GM19397 (cell line): ENCODE measurements around the gene LRPPRC.

ENCODE experiments used
- ATAC-seq: cut with Tn5 transposase; IDR thresholded peaks from one replicate; pipeline ENCODE4 v1.9.1; 2021; ENCODE audit warnings: mild to moderate bottlenecking, moderate library complexity; ENCODE audit not compliant: unreplicated experiment

LRPPRC gene

GRCh38 chr2:43872151-43872550 lies 123.6 kb downstream of the LRPPRC start:
- no peak for ATAC-seq

DNA sequence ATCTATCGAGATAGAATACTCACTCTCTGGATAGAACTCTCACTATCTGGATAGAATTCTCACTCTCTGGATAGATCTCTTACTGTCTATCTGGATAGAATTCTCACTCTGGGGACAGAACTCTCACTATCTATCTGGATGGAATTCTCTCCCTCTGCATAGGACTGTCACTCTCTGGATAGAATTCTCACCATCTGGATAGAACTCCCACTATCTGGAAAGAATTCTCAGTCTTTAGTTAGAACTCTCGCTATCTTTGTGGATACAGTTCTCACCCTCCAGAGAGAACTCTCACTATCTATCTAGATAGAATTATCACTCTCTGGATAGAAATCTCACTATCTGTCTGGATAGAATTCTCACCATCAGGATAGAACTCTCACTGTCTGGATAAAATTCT lies 140.5 kb downstream of the LRPPRC start:
- ATAC-seq, result no peak

DNA sequence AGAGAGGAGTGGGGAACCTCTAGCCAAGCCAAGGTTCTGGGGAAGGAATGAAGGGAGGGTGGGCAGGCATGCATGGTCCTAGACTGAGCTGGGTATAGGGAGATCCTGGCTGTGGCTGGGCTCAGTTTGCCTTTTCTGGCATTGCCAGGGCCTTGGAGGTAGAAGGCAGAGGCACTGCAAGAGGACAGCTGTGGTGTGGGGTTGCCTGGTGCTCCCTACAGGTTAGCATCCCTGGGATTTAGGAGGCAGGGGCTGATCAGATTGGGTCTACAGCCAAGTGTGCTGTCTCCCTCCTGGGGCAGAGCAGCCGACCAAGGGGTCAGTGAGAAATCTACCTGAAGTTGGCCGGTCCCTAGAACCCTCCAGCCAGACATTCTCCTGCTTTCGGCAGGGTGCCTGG lies 141.1 kb downstream of the LRPPRC start:
- no peak for ATAC-seq

GRCh38 chr2:43853141-43854081 lies 142.4 kb downstream of the LRPPRC start:
- ATAC-seq, result no peak

DNA sequence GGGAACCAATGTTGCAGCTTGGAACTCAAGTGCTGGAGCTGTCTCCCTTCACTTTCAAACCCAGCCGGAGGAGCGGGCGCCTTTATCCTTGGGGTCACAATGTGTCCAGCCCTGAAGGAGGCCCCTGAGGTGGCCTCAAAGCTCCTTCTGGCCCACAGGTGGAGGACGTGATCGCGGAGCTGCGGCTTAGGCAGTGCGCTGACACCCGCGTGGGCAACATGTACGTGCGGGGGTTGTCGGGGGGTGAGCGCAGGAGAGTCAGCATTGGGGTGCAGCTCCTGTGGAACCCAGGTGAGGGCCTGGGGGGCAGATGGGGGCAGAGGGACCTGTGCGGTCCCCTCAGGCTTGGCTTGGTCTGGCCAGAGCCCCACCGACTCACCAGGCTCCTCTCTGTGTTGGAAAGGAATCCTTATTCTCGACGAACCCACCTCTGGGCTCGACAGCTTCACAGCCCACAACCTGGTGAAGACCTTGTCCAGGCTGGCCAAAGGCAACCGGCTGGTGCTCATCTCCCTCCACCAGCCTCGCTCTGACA lies 143.5 kb downstream of the LRPPRC start:
- ATAC-seq, result no peak

DNA sequence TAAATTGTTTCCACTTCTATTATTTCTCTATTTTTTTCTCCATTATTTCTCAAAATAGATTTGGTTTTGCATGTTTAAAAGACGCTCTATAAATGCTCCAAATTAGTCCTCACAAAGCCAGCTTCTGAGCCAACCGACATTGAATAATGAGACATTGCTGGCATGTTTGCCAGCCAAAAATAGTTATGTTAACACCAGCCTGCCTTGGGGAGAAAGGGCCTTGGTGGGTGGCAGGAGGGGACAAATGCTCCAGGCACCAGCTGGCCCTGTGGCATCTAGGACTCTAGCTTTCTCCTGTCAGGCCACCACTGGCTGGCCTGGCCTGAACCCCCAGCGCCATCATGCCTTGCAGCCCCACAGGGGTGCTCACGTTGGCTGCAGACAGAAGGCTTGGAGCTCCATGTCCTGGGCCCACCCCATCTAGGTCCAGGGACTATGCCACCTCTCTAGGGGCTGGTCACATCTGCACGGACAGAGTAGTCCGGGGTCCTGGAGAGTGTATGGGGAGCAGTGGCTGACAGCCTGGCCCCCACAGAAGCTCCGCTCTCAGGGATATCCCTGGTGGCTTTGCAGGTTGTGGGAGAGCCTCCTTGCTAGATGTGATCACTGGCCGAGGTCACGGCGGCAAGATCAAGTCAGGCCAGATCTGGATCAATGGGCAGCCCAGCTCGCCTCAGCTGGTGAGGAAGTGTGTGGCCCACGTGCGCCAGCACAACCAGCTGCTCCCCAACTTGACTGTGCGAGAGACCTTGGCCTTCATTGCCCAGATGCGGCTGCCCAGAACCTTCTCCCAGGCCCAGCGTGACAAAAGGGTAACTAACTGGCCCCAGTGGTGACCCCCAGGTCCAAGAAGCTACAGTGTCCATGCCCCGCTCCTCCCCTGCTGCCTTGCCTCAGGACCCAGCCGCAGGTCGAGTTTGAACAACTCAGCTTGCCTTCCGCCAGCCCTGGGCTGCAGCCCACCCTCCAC lies 144.5 kb downstream of the LRPPRC start:
- ATAC-seq, result no peak

- ATAC-seq, result no peak
Measured at GRCh38 chr2:43848214-43848613, 147.6 kb downstream of the LRPPRC start.

DNA sequence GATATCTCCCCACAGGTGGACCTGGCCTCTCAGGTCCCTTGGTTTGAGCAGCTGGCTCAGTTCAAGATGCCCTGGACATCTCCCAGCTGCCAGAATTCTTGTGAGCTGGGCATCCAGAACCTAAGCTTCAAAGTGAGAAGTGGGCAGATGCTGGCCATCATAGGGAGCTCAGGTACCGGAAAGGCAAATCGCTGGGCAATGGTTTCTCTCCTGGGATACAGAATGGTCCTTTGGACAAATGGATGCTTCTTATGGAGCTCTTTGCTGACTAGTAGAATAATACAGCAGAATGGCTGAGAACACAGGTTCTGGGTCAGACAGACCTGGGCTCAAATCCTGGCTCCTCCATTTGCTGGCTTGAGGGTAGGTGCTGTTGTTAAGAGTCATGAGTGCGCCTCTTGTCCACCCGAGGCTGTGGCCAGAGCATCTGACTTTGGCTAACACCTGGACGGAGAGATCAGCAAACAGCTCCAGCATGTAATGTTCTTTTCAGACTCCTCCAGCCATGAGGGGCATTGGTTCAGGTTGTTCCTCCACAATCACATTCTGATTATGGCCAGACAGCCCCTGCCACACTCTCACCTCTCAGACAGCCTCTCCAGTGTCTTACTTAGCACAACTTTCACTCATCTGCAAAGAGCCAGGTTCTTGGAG lies 149.5 kb downstream of the LRPPRC start:
- ATAC-seq, result no peak

DNA sequence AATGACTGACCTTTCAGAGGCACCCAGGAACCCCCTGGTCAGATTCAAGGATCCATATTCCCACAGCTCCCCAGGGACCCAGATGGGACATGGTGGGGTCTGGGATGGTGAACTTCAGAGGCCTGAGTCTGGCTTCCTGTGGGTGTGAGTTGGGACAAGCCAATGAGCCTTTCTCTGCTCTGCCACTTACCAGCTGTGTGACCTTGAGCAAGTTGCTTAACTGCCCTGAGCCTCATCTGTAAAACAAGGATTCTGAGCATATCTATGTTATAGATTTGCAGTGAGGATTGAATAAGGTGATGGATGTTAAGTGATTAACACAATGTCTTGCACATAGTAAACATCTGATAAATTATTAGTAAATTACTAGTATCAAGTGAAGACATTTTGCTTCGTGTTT lies 150.6 kb downstream of the LRPPRC start:
- no peak for ATAC-seq

- ATAC-seq, result no peak
Measured at GRCh38 chr2:43842866-43843226, 152.9 kb downstream of the LRPPRC start.

DNA sequence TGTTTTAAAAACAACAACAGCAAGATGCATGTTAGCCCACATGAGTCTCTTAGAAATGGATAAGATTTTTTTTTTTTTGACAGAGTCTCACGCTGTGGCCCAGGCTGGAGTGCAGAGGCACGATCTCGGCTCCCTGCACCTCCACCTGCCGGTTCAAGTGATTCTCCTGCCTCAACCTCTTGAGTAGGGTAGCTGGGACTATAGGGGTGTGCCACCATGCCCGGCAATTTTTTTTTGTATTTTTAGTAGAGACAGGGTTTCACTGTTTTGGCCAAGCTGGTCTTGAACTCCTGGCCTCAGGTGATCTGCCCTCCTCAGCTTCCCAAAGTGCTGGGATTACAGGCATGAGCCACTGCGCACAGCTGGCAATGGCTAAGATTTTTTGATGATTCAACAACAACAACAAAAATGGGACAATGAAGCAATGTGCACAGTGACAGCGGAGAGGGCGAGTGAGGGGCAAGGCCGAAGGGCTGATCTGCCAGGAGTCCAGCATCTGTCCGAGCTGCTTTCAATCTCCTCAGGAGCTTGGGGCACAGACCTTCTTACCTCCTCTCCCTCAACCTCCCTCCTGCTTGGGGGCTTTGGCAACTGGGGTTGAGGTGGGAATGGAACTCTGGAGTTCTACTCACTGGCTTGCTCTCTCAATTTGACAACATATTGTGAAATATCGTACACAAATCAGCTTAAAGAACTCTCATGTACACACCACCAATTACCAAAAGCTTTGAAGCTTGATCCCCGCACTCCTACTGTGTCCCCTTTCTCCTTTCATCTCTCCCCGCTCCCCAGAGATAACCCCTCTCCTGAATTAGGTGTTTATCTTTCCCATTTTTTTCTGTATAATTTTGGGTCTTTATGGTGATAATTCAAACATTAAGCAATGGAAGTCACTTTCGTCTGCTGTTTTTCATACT lies 153.6 kb downstream of the LRPPRC start:
- ATAC-seq, result no peak

DNA sequence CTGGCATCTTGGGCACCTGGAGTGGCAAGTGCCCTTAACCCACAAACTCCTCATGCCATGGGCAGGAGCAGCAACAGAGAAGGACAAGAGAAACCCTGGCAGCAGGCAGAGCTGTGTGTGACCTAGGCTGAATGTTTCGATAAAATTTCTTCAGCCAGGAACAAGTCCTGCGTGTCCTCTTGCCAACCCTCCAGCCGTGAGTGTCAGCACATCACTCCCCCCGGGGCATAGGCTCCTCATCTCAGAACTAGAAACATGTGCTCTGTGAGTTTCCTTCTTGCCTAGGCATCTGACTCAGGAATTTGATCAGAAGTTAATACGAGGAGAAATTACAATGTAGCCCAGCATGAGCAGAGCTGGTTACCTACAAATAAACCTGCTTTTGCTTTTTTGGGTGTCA lies 154.8 kb downstream of the LRPPRC start:
- no peak for ATAC-seq

DNA sequence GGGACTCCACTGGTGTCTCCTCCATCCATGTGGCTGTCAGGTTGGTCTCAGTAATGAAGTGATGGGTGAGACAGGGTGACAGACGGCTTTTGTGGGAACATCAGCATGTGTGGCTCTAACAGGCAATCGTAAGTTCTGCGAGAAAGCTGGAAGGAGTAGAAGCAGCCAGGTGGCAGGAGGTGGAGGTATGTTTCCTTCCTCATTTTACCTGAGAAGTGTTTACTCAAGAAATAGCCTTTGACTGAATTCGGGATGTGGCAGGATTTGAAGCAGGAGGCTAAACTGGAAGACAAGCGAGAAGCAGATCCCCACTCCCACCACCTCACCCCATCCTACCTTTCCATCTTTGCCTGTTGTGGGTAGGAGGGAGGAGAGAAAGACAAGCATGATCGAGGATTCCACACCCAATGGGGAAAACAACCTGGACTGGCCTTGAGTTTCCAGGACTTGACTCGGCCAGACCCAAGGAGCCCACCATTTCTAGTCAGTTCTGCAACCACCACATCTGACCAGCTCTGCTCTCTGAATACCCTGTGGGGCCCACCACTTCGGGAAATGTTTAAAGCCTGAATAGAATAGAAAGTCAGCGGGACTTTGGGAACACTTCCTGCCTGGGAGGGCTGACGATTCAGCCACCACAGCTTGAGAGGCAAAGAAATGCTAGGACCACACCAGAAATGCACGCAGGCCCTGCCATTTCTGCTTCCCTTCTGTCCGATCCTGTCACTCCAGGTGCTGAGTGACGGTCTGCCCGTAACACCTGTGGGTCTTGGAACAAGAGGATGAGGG lies 155.8 kb downstream of the LRPPRC start:
- ATAC-seq, result no peak

DNA sequence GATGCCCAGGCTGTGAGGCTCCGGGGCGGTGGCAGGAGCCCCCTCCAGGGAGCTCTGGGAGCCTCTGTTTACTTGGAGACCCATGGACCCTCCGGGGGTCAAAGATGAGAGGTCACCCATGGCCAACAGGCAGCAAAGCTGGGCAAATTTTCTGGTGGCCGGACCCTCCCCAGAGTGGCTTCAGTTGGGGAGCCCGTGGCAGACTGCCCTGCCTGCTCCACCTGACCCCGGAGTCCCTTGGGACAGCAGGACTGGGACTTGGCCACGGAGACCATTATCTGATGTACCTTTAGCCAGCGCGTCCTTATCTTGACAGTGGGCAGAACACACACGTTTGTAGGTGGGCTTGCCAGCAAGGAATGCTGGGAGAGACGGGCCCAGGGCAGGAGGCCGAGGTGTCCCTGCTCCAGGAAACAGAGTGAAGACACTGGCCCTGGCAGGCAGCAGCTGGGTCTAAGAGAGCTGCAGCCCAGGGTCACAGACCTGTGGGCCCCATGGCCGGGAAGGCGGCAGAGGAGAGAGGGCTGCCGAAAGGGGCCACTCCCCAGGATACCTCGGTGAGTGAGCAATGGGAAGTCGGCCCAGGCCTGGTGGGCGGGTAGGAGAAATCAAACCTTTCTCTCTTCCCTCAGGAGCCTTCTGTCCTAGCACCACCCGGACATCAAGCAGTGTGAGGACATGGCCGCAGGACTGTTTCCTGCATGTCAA lies 157.1 kb downstream of the LRPPRC start, which contains the start of the genes ABCG5 and ABCG8:
Gene ABCG5 (minus strand): TSS at position 280 of the 708 bp plus-strand sequence. CDS start 160 bp downstream, at position 120.
Gene ABCG8 (plus strand): TSS at position 412 of the 708 bp plus-strand sequence. CDS start 83 bp downstream, at position 495.
- ATAC-seq, result no peak

GRCh38 chr2:43837831-43838559 lies 157.8 kb downstream of the LRPPRC start:
- ATAC-seq, result no peak

DNA sequence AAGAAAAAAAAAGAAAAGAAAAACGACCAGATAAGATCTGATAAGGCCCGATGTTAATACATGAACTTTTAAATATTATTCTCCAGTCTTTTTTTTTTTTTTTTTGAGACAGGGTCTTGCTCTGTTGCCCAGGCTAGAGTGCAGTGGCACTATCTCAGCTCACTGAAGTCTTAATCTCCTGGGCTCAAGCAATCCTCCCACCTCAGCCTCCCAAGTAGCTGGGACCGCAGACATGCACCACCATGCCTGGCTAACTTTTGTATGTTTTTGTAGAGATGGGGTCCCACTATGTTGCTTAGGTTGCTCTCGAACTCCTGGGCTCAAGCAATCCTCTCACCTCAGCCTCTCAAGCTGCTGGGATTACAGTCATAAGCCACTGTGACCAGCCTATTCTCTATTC lies 158.8 kb downstream of the LRPPRC start:
- no peak for ATAC-seq
